NCI-H510A treated with DMSO at 0.1 percent for 48 hours (cell line): ENCODE data around the gene NMUR1.

Experiments used
- DNase-seq: peaks from one replicate; lab custom pipeline; 2025; lab: John Stamatoyannopoulos, UW

The NMUR1 gene

GRCh38 chr2:231552752-231553151, 22.5 kb upstream of the NMUR1 start:
- DNase-seq, result no peak

GRCh38 chr2:231549446-231550239, 19.4 kb upstream of the NMUR1 start:
- DNase-seq, result no peak

- DNase-seq, result no peak
Observed at GRCh38 chr2:231548752-231549151, 18.5 kb upstream of the NMUR1 start.

GRCh38 chr2:231547315-231548110, 17.3 kb upstream of the NMUR1 start:
- no peak for DNase-seq

- DNase-seq, result no peak
Observed at GRCh38 chr2:231546014-231546715, 15.9 kb upstream of the NMUR1 start.

GRCh38 chr2:231545105-231545902, 15.1 kb upstream of the NMUR1 start:
- DNase-seq, result no peak

- no peak for DNase-seq
Observed at GRCh38 chr2:231542136-231542535, 11.9 kb upstream of the NMUR1 start.

- DNase-seq, result no peak
Observed at GRCh38 chr2:231541645-231542044, 11.4 kb upstream of the NMUR1 start.

GRCh38 chr2:231539991-231540390, 9.7 kb upstream of the NMUR1 start:
- DNase-seq, result no peak

- no peak for DNase-seq
Observed at GRCh38 chr2:231535961-231536360, 5.7 kb upstream of the NMUR1 start.

- no peak for DNase-seq
Observed at GRCh38 chr2:231533777-231534125, 3.5 kb upstream of the NMUR1 start.

- no peak for DNase-seq
Observed at GRCh38 chr2:231533086-231533776, 3.0 kb upstream of the NMUR1 start.

GRCh38 chr2:231532756-231533035, 2.5 kb upstream of the NMUR1 start:
- no peak for DNase-seq

- DNase-seq, result no peak
Observed at GRCh38 chr2:231531883-231532755, 1.9 kb upstream of the NMUR1 start.

- no peak for DNase-seq
Observed at GRCh38 chr2:231531466-231531865, 1.2 kb upstream of the NMUR1 start.

GRCh38 chr2:231528636-231529030, 1.6 kb downstream of the NMUR1 start:
- DNase-seq, result no peak

- DNase-seq, result no peak
Observed at GRCh38 chr2:231527955-231528635, 2.1 kb downstream of the NMUR1 start.

GRCh38 chr2:231527091-231527395, 3.2 kb downstream of the NMUR1 start:
- DNase-seq, result no peak

GRCh38 chr2:231526341-231527090, 3.7 kb downstream of the NMUR1 start:
- no peak for DNase-seq
